Astrocyte (in vitro differentiated cells and primary cell): ENCODE data around the gene KCNQ4. TPM values are rescaled to one million over a fixed set of nuclear protein-coding genes. Genes with fewer than 3 reads are reported as not detected.
A peak's percentile ranks its signal among the peaks of the same experiment; 100 is the strongest.

Experiments
- DNase-seq: peaks from one replicate; pipeline ENCODE4 v3.0.0-alpha.2; 2010; ENCODE audit warnings: low read depth
- FAIRE-seq: peaks from 2 replicates; lab custom pipeline; 2011; peaks lifted over from hg19 to GRCh38; lab: Jason Lieb, UNC
- H2AFZ ChIP-seq: 2 replicates; pipeline ENCODE4 v1.6.0; 2012; ENCODE audit warnings: low read depth, low read length, inconsistent platforms
- H3K27ac ChIP-seq: 2 replicates; pipeline ENCODE4 v1.5.1; 2011; ENCODE audit warnings: low read depth, low read length, inconsistent platforms
- H3K27me3 ChIP-seq: 2 replicates; pipeline ENCODE4 v1.6.0; 2011; ENCODE audit warnings: low read length, inconsistent platforms; ENCODE audit not compliant: insufficient read depth
- H3K36me3 ChIP-seq: 2 replicates; pipeline ENCODE4 v1.5.1; 2011; ENCODE audit warnings: low read length, inconsistent platforms; ENCODE audit not compliant: insufficient read depth
- H3K4me1 ChIP-seq: 2 replicates; pipeline ENCODE4 v1.5.1; 2011; ENCODE audit warnings: low read length, inconsistent platforms; ENCODE audit not compliant: insufficient read depth
- H3K4me2 ChIP-seq: 2 replicates; pipeline ENCODE4 v1.6.0; 2012; ENCODE audit warnings: low read length, inconsistent platforms
- H3K4me3 ChIP-seq: 2 replicates; pipeline ENCODE4 v1.5.1; 2011; ENCODE audit warnings: low read depth, mild to moderate bottlenecking, low read length, inconsistent platforms; ENCODE audit not compliant: insufficient read depth
- H3K79me2 ChIP-seq: 2 replicates; pipeline ENCODE4 v1.6.0; 2012; ENCODE audit warnings: mild to moderate bottlenecking, low read length, inconsistent platforms; ENCODE audit not compliant: insufficient read depth
- H3K9ac ChIP-seq: 2 replicates; pipeline ENCODE4 v1.6.0; 2012; ENCODE audit warnings: mild to moderate bottlenecking, low read length, inconsistent platforms
- H3K9me3 ChIP-seq: 2 replicates; pipeline ENCODE4 v1.5.1; 2012; ENCODE audit warnings: low read depth, mild to moderate bottlenecking, low read length, inconsistent platforms; ENCODE audit not compliant: insufficient read depth
- H4K20me1 ChIP-seq: 2 replicates; pipeline ENCODE4 v1.6.0; 2012; ENCODE audit warnings: low read length, inconsistent platforms; ENCODE audit not compliant: insufficient read depth
- H3K27ac Mint-ChIP-seq: one replicate; pipeline ENCODE4 v1.8.0; 2021; ENCODE audit warnings: mild to moderate bottlenecking, mixed read lengths; ENCODE audit not compliant: unreplicated experiment
- H3K27me3 Mint-ChIP-seq: one replicate; pipeline ENCODE4 v1.8.0; 2021; ENCODE audit warnings: low read depth, mixed read lengths; ENCODE audit not compliant: unreplicated experiment
- H3K36me3 Mint-ChIP-seq: one replicate; pipeline ENCODE4 v1.8.0; 2021; ENCODE audit warnings: low read depth, mixed read lengths; ENCODE audit not compliant: unreplicated experiment
- H3K4me1 Mint-ChIP-seq: one replicate; pipeline ENCODE4 v1.8.0; 2021; ENCODE audit warnings: low read depth, mixed read lengths; ENCODE audit not compliant: unreplicated experiment
- H3K4me3 Mint-ChIP-seq: one replicate; pipeline ENCODE4 v1.8.0; 2021; ENCODE audit warnings: mild to moderate bottlenecking, moderate library complexity, mixed read lengths; ENCODE audit not compliant: unreplicated experiment
- H3K9me3 Mint-ChIP-seq: one replicate; pipeline ENCODE4 v1.8.0; 2021; ENCODE audit warnings: mild to moderate bottlenecking, mixed read lengths; ENCODE audit not compliant: unreplicated experiment
- CTCF ChIP-seq: IDR thresholded peaks from 2 replicates; pipeline ENCODE4 v1.5.1; 2011; ENCODE audit warnings: low read depth, mild to moderate bottlenecking, inconsistent platforms, low read length, moderate library complexity; ENCODE audit not compliant: insufficient read depth
- EZH2 ChIP-seq: IDR thresholded peaks from 2 replicates; pipeline ENCODE4 v1.6.1; 2012; ENCODE audit warnings: mild to moderate bottlenecking, low read length, inconsistent platforms; ENCODE audit not compliant: insufficient read depth
- total RNA-seq: library from RNA; stranded (reverse); gene quantifications from 2 replicates; pipeline ENCODE4 v1.2.1, GENCODE V29; 2021

KCNQ4 gene
- total RNA-seq, 1 donor from 2014 or later: 0.89 TPM

- H3K4me1 Mint-ChIP-seq: peaks cover 3% of the 10 kb centered on the region
Measured at GRCh38 chr1:40798366-40799281, 15.0 kb downstream of the KCNQ4 start.

DNA sequence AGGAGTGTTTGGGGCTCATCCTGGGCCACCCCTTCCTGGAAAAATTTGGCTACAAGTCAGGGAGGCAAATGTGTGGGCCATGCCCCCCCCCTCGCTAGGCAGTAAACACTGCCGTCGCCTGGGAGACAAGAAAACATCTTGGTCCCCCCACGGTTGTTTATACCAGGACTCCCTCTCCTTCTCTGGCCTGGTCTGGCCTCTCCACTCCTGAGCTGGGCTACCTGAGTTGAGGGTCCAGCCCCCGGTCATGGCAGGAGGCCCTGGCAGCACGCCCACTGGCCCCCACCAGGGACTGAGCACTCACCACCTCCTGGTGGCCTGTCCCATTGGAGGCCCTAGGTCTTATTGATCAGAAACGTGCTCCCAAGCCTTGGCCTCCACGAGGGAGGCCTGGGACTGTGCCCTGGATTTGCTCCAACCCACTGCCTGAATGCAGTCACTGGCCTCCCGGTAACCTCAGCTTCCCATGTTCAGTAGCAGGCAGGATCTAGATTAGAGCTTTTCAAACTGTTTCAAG is 15.8 kb downstream of the KCNQ4 start:
- no peak overlapping the region for H3K27ac Mint-ChIP-seq

More at GRCh38 chr1:40798366-40799281, 15.0 kb downstream of the KCNQ4 start:
- no peak overlapping the region for H3K27ac ChIP-seq
- H4K20me1 ChIP-seq: no peaks in the 10 kb centered on the region
- Mint-ChIP-seq H3K4me3 (no peak overlapping the region), H3K9me3 (peaks cover 4% of the 10 kb centered on the region), H3K27me3 (peaks cover 57% of the 10 kb centered on the region), H3K36me3 (no peaks in the 10 kb centered on the region), H3K27ac (no peak overlapping the region)
- no peak for DNase-seq
- no peaks in the 10 kb centered on the region for H3K36me3 ChIP-seq
- no peaks in the 10 kb centered on the region for H3K9me3 ChIP-seq
- no peak for FAIRE-seq
- H3K4me2 ChIP-seq: no peak overlapping the region
- TF ChIP-seq CTCF (no peak), EZH2 (no peak)
- no peak overlapping the region for H3K4me3 ChIP-seq
- H3K27me3 ChIP-seq: no peaks in the 10 kb centered on the region
- H3K79me2 ChIP-seq: no peaks in the 10 kb centered on the region
- H3K9ac ChIP-seq: no peak overlapping the region
- no peak overlapping the region for H2AFZ ChIP-seq
- H3K4me1 ChIP-seq: peaks cover 7% of the 10 kb centered on the region

More for the DNA sequence above, 15.8 kb downstream of the KCNQ4 start:
- no peak overlapping the region for H3K27ac ChIP-seq
- Mint-ChIP-seq H3K4me1 (peaks cover 3% of the 10 kb centered on the region), H3K9me3 (peaks cover 4% of the 10 kb centered on the region), H3K4me3 (no peak overlapping the region), H3K36me3 (no peaks in the 10 kb centered on the region), H3K27me3 (peaks cover 52% of the 10 kb centered on the region)
- H3K4me2 ChIP-seq: no peak overlapping the region
- H4K20me1 ChIP-seq: no peaks in the 10 kb centered on the region
- H3K4me3 ChIP-seq: no peak overlapping the region
- H2AFZ ChIP-seq: no peak overlapping the region
- DNase-seq (peak; percentile 31), FAIRE-seq (no peak)
- H3K36me3 ChIP-seq: no peaks in the 10 kb centered on the region
- no peak overlapping the region for H3K9ac ChIP-seq
- H3K79me2 ChIP-seq: no peaks in the 10 kb centered on the region
- H3K4me1 ChIP-seq: peaks cover 7% of the 10 kb centered on the region
- TF ChIP-seq EZH2: no peak
- TF ChIP-seq CTCF: no peak
- no peaks in the 10 kb centered on the region for H3K9me3 ChIP-seq
- no peaks in the 10 kb centered on the region for H3K27me3 ChIP-seq
